SU-DHL-6 (cell line): ENCODE measurements around the gene ADGRG1.
"Not testable (repeated sequence)": the region's sequence is repeated elsewhere in the genome, so short reads cannot be mapped to it uniquely, and the experiment has no call there.

Source experiments
- H2AFZ ChIP-seq: fragments of 200-600 bp; sonication (generic); 2 replicates; pipeline ENCODE4 v1.6.1; 2014; ENCODE audit warnings: low read depth, mild to moderate bottlenecking, moderate library complexity, mixed read lengths, antibody characterized with exemption, low read length; ENCODE audit not compliant: severe bottlenecking
- H3F3A ChIP-seq: fragments of 200-600 bp; shearing (Covaris generic); 2 replicates; pipeline ENCODE4 v1.6.0; 2016; ENCODE audit warnings: antibody characterized with exemption, mild to moderate bottlenecking; ENCODE audit not compliant: insufficient read depth
- H3K27ac ChIP-seq: fragments of 200-600 bp; sonication (generic); 2 replicates; pipeline ENCODE4 v1.5.1; 2016; ENCODE audit warnings: low read depth, mild to moderate bottlenecking, low read length, moderate library complexity, mixed read lengths
- H3K27me3 ChIP-seq: fragments of 200-600 bp; sonication (generic), shearing (Covaris generic); 2 replicates; pipeline ENCODE4 v1.6.0; 2014; ENCODE audit warnings: mild to moderate bottlenecking, low read length
- H3K36me3 ChIP-seq: fragments of 200-600 bp; sonication (generic); 2 replicates; pipeline ENCODE4 v1.6.1; 2014; ENCODE audit warnings: mild to moderate bottlenecking, low read length, mixed read lengths
- H3K4me2 ChIP-seq: fragments of 300-600, 200-600 bp; shearing (Covaris generic), sonication (generic); 2 replicates; pipeline ENCODE4 v1.6.0; 2014; ENCODE audit warnings: low read length, low read depth, mild to moderate bottlenecking; ENCODE audit not compliant: poor library complexity, severe bottlenecking
- H3K4me3 ChIP-seq: fragments of 200-600 bp; sonication (generic); 2 replicates; pipeline ENCODE4 v1.5.1; 2014; ENCODE audit warnings: antibody characterized with exemption, low read length, mild to moderate bottlenecking, mixed read lengths; ENCODE audit not compliant: insufficient read depth, poor library complexity, severe bottlenecking
- H3K79me2 ChIP-seq: fragments of 200-600 bp; sonication (generic); 2 replicates; pipeline ENCODE4 v1.6.1; 2014; ENCODE audit warnings: mild to moderate bottlenecking, low read length, moderate library complexity; ENCODE audit not compliant: insufficient read depth
- H3K9ac ChIP-seq: fragments of 200-600 bp; sonication (generic); 2 replicates; pipeline ENCODE4 v1.7.0; 2014; ENCODE audit warnings: mild to moderate bottlenecking, low read length
- H3K9me2 ChIP-seq: fragments of 200-600 bp; sonication (generic); replicated peaks from 2 replicates; pipeline ENCODE4 v1.6.1; 2014; ENCODE audit warnings: low read length; ENCODE audit not compliant: insufficient read depth
- H3K9me3 ChIP-seq: fragments of 200-600 bp; sonication (generic); 2 replicates; pipeline ENCODE4 v1.6.1; 2014; ENCODE audit warnings: low read length, mixed read lengths; ENCODE audit not compliant: insufficient read depth
- H4K20me1 ChIP-seq: fragments of 200-600 bp; sonication (generic); 2 replicates; pipeline ENCODE4 v1.6.1; 2014; ENCODE audit warnings: low read depth, mild to moderate bottlenecking, antibody characterized with exemption, low read length, moderate library complexity, mixed read lengths
- CTCF ChIP-seq: fragments of 200-600 bp; sonication (generic); IDR thresholded peaks from one replicate; pipeline ENCODE4 v1.5.1; 2017; ENCODE audit warnings: antibody characterized with exemption, mild to moderate bottlenecking, low read length, moderate library complexity; ENCODE audit not compliant: insufficient read depth, poor library complexity, severe bottlenecking
- EZH2phosphoT487 ChIP-seq: fragments of 200-600 bp; sonication (generic), shearing (Covaris generic); conservative IDR thresholded peaks from 2 replicates; pipeline ENCODE4 v1.6.1; 2018; ENCODE audit warnings: mild to moderate bottlenecking, antibody characterized with exemption, low read length, moderate library complexity, mixed read lengths

The ADGRG1 gene

GRCh38 chr16:57709663-57710062, 81.2 kb downstream of the ADGRG1 start:
- H3K9me3 ChIP-seq, result no peaks in the 10 kb centered on the region
- H3K4me2 ChIP-seq, result no peak overlapping the region
- no peak overlapping the region for H2AFZ ChIP-seq
- no peaks in the 10 kb centered on the region for H3K36me3 ChIP-seq
- no peak overlapping the region for H3K4me3 ChIP-seq
- no peak overlapping the region for H3K9ac ChIP-seq
- no peaks in the 10 kb centered on the region for H4K20me1 ChIP-seq
- H3F3A ChIP-seq, result no peaks in the 10 kb centered on the region
- no peaks in the 10 kb centered on the region for H3K9me2 ChIP-seq
- no peak overlapping the region for H3K27ac ChIP-seq
- no peak for TF ChIP-seq CTCF
- TF ChIP-seq EZH2phosphoT487, result no peak
- no peaks in the 10 kb centered on the region for H3K79me2 ChIP-seq
- no peaks in the 10 kb centered on the region for H3K27me3 ChIP-seq

GRCh38 chr16:57711346-57711745, 82.9 kb downstream of the ADGRG1 start:
- Histone ChIP-seq H3K27me3 (no peaks in the 10 kb centered on the region), H3F3A (no peaks in the 10 kb centered on the region), H3K9ac (no peak overlapping the region), H3K79me2 (no peaks in the 10 kb centered on the region), H3K9me2 (no peaks in the 10 kb centered on the region), H2AFZ (no peak overlapping the region), H3K27ac (no peak overlapping the region), H4K20me1 (no peaks in the 10 kb centered on the region), H3K4me3 (no peak overlapping the region), H3K4me2 (no peak overlapping the region), H3K9me3 (no peaks in the 10 kb centered on the region), H3K36me3 (no peaks in the 10 kb centered on the region)
- TF ChIP-seq CTCF (no peak), EZH2phosphoT487 (no peak)

- Histone ChIP-seq H3K9ac (no peak overlapping the region), H2AFZ (no peak overlapping the region), H3K9me3 (no peaks in the 10 kb centered on the region), H3F3A (no peaks in the 10 kb centered on the region), H3K36me3 (no peaks in the 10 kb centered on the region), H3K27ac (no peak overlapping the region), H3K9me2 (no peaks in the 10 kb centered on the region), H3K27me3 (no peaks in the 10 kb centered on the region), H3K79me2 (no peaks in the 10 kb centered on the region), H3K4me2 (no peak overlapping the region), H3K4me3 (no peak overlapping the region), H4K20me1 (no peaks in the 10 kb centered on the region)
- no peak for TF ChIP-seq EZH2phosphoT487
- no peak for TF ChIP-seq CTCF
These were observed 83.6 kb downstream of the ADGRG1 start for GRCh38 chr16:57711993-57712392.

GRCh38 chr16:57712569-57712968, 84.1 kb downstream of the ADGRG1 start:
- not testable (repeated sequence) for H2AFZ ChIP-seq, H3K9ac ChIP-seq, H4K20me1 ChIP-seq, H3K27me3 ChIP-seq, H3K4me2 ChIP-seq, H3F3A ChIP-seq, H3K4me3 ChIP-seq, H3K36me3 ChIP-seq, H3K79me2 ChIP-seq, H3K9me3 ChIP-seq, H3K9me2 ChIP-seq, H3K27ac ChIP-seq
